OCI-LY7 (cell line): ENCODE data around the gene PSMC1. TPM values are rescaled to one million over a fixed set of nuclear protein-coding genes. Genes with fewer than 3 reads are reported as not detected.
"Not testable (repeated sequence)": the region's sequence is repeated elsewhere in the genome, so short reads cannot be mapped to it uniquely, and the experiment has no call there.

Source experiments
- BruUV-seq: library from RNA; stranded (reverse); fragments of 400-500 nt; replicated peaks from 2 replicates; lab custom pipeline; 2021; lab: Mats Ljungman, UMichigan
- CTCF ChIA-PET: fragments of 300-600 bp; sonication (Branson Sonifier 250); formaldehyde crosslinking; loops from one replicate; lab custom pipeline; 2022; ENCODE audit warnings: antibody characterized with exemption; ENCODE audit not compliant: unreplicated experiment; lab: Charles Lee
- POLR2A ChIA-PET: fragments of 300-600 bp; sonication (Branson Sonifier 250); formaldehyde crosslinking; loops from one replicate; lab custom pipeline; 2022; ENCODE audit warnings: antibody characterized with exemption; lab: Charles Lee
- DNase-seq: peaks from one replicate; pipeline ENCODE4 v3.0.0-alpha.2; 2015; ENCODE audit warnings: low spot score
- H2AFZ ChIP-seq: fragments of 200-600 bp; sonication (generic), shearing (Covaris generic); 2 replicates; pipeline ENCODE4 v1.6.1; 2014; ENCODE audit warnings: mild to moderate bottlenecking, antibody characterized with exemption, low read length, moderate library complexity
- H3K27ac ChIP-seq: fragments of 200-600 bp; sonication (generic); 2 replicates; pipeline ENCODE4 v1.5.1; 2014; ENCODE audit warnings: mixed run types, low read depth, mild to moderate bottlenecking, moderate library complexity, low read length, inconsistent platforms; ENCODE audit not compliant: poor library complexity, severe bottlenecking
- H3K36me3 ChIP-seq: fragments of 200-600 bp; sonication (generic); 2 replicates; pipeline ENCODE4 v1.6.1; 2014; ENCODE audit warnings: mild to moderate bottlenecking, antibody characterized with exemption, low read length, moderate library complexity, mixed read lengths; ENCODE audit not compliant: insufficient read depth
- H3K4me1 ChIP-seq: fragments of 200-600 bp; sonication (generic); 2 replicates; pipeline ENCODE4 v1.5.1; 2014; ENCODE audit warnings: mild to moderate bottlenecking, low read length; ENCODE audit not compliant: insufficient read depth, poor library complexity, severe bottlenecking
- H3K4me2 ChIP-seq: fragments of 200-600 bp; sonication (generic); 2 replicates; pipeline ENCODE4 v1.6.1; 2014; ENCODE audit warnings: mild to moderate bottlenecking, low read length
- H3K4me3 ChIP-seq: fragments of 200-600 bp; sonication (generic); 2 replicates; pipeline ENCODE4 v1.5.1; 2014; ENCODE audit warnings: mild to moderate bottlenecking, low read depth, low read length; ENCODE audit not compliant: poor library complexity, severe bottlenecking
- H3K79me2 ChIP-seq: fragments of 200-600 bp; sonication (generic); 2 replicates; pipeline ENCODE4 v1.6.1; 2016; ENCODE audit warnings: low read depth, mild to moderate bottlenecking, low read length, moderate library complexity, mixed read lengths; ENCODE audit not compliant: insufficient read depth
- H3K9me2 ChIP-seq: fragments of 200-600 bp; sonication (generic); 2 replicates; pipeline ENCODE4 v1.6.1; 2016; ENCODE audit warnings: mild to moderate bottlenecking, low read length, mixed read lengths; ENCODE audit not compliant: insufficient read depth
- H3K9me3 ChIP-seq: fragments of 200-600 bp; sonication (generic); 2 replicates; pipeline ENCODE4 v1.6.1; 2014; ENCODE audit warnings: mild to moderate bottlenecking, mixed run types, low read length, mixed read lengths
- H4K20me1 ChIP-seq: fragments of 200-600 bp; sonication (generic); 2 replicates; pipeline ENCODE4 v1.6.1; 2014; ENCODE audit warnings: mild to moderate bottlenecking, antibody characterized with exemption, low read length, moderate library complexity, mixed read lengths; ENCODE audit not compliant: insufficient read depth
- EZH2phosphoT487 ChIP-seq: fragments of 200-600 bp; sonication (generic); IDR thresholded peaks from 2 replicates; pipeline ENCODE4 v1.6.1; 2018; ENCODE audit warnings: low read depth, borderline replicate concordance, mild to moderate bottlenecking, mixed run types, antibody characterized with exemption, low read length, moderate library complexity, mixed read lengths
- intact Hi-C: fragments of 100-400 bp; cut with micrococcal nuclease; formaldehyde crosslinking; loops from one replicate; pipeline ENCODE4 v1.10.0; 2022; ENCODE audit not compliant: unreplicated experiment
- total RNA-seq, 2 experiments: library from RNA; depleted of rRNA in 1 of 2; stranded (reverse); fragments of >200 nt in 1 of 2; shearing (Covaris generic) in 1 of 2; gene quantifications; 2 replicates each; pipeline ENCODE4 v1.2.3, GENCODE V29; 2014 to 2022
- TF ChIP-seq, protein P1 (sequence below): fragments of 200-600 bp; sonication (generic); conservative IDR thresholded peaks from 2 replicates; pipeline ENCODE4 v1.5.1; 2014; ENCODE audit warnings: mild to moderate bottlenecking, antibody characterized with exemption, low read length, moderate library complexity, mixed read lengths

PSMC1 gene
- total RNA-seq, 2 experiments from 2014 or later = 92.7 to 100 TPM

DNA sequence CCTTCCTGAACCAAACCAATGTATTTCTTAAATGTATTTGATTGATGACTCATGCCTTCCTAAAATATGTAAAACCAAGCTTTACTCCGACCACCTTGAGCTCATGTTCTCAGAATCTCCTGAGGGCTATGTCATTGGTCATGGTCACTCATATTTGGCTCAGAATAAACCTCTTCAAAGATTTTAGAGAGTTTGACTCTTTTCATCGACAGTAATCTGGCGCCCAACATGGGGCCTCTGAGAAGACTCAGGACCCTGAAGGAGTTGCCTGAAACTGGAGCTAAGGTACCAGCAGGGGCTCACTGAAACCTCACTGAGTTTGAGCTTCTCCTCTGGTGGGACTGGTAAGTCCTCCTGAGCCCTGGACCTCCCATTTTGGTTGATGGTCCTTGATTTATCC lies 17.2 kb upstream of the PSMC1 start:
- H3K9me3 ChIP-seq = peaks cover 28% of the 10 kb centered on the region
- POLR2A ChIA-PET = interaction anchor here (0.9 kb wide), 1 partner anchor 15 kb away, joined by 5 read pairs; no protein-coding TSS in a partner anchor
- DNase-seq = peak; percentile 39
- no TSS peak for BruUV-seq
- H3K4me1 ChIP-seq = peaks cover 4% of the 10 kb centered on the region
- H3K9me2 ChIP-seq = no peaks in the 10 kb centered on the region
- H3K36me3 ChIP-seq = no peaks in the 10 kb centered on the region
- no peak overlapping the region for H3K4me3 ChIP-seq
- H3K79me2 ChIP-seq = no peaks in the 10 kb centered on the region
- no peak overlapping the region for H3K27ac ChIP-seq
- H4K20me1 ChIP-seq = no peaks in the 10 kb centered on the region
- no peak overlapping the region for H2AFZ ChIP-seq
- CTCF ChIA-PET = no interaction called here
- TF ChIP-seq EZH2phosphoT487 = no peak
- TF ChIP-seq, protein P1, sequence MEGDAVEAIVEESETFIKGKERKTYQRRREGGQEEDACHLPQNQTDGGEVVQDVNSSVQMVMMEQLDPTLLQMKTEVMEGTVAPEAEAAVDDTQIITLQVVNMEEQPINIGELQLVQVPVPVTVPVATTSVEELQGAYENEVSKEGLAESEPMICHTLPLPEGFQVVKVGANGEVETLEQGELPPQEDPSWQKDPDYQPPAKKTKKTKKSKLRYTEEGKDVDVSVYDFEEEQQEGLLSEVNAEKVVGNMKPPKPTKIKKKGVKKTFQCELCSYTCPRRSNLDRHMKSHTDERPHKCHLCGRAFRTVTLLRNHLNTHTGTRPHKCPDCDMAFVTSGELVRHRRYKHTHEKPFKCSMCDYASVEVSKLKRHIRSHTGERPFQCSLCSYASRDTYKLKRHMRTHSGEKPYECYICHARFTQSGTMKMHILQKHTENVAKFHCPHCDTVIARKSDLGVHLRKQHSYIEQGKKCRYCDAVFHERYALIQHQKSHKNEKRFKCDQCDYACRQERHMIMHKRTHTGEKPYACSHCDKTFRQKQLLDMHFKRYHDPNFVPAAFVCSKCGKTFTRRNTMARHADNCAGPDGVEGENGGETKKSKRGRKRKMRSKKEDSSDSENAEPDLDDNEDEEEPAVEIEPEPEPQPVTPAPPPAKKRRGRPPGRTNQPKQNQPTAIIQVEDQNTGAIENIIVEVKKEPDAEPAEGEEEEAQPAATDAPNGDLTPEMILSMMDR = no peak
- intact Hi-C loops = loop anchor here (5.0 kb wide), 1 partner anchor 1212 kb away; no protein-coding TSS in a partner anchor
- no peak overlapping the region for H3K4me2 ChIP-seq

DNA sequence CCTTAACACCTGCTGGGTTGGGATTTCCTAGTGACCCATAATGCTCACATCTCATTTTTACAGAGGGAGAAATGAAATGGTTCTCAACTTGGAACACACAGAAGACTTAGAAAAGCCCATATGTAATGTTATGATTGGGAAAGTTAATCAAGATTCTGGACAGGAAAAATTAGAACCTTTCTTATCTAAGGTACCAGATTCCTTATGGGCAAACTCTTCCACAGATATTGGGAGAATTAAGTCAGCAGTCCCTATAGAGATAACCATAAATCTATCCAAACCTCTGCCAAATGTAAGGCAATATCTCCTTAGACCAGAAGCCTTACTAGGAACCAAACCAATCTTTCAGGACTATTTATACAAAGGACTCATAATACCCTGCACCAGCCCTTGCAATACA lies 13.9 kb upstream of the PSMC1 start:
- no peaks in the 10 kb centered on the region for H3K79me2 ChIP-seq
- no TSS peak for BruUV-seq
- intact Hi-C loops = no loop called here
- H4K20me1 ChIP-seq = no peaks in the 10 kb centered on the region
- peaks cover 28% of the 10 kb centered on the region for H3K9me3 ChIP-seq
- H3K4me3 ChIP-seq = no peak overlapping the region
- H2AFZ ChIP-seq = no peak overlapping the region
- DNase-seq = no peak
- H3K9me2 ChIP-seq = no peaks in the 10 kb centered on the region
- ChIA-PET POLR2A (interaction anchor here (0.6 kb wide), 1 partner anchor 607 kb away, joined by 4 read pairs; no protein-coding TSS in a partner anchor), CTCF (no interaction called here)
- no peaks in the 10 kb centered on the region for H3K36me3 ChIP-seq
- H3K4me2 ChIP-seq = no peak overlapping the region
- no peaks in the 10 kb centered on the region for H3K4me1 ChIP-seq
- TF ChIP-seq, protein P1 = no peak
- TF ChIP-seq EZH2phosphoT487 = no peak
- no peak overlapping the region for H3K27ac ChIP-seq

DNA sequence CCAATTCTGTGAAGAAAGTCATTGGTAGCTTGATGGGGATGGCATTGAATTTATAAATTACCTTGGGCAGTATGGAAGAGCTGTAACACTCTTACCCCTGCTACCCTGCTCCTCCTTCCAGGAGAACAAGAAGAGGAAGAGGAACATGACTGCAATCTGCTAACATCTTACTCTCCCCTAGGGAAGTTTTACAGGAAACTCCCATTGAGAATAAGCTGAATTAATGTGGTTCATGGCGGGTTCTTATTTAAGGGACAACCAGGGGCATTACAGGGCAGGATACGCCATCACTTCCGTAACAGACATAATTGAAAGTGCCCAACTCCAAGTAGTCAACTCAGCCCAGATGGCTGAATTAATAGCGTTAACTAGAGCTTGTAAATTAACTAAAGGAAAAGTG lies 9.4 kb upstream of the PSMC1 start:
- BruUV-seq = no TSS peak
- DNase-seq = no peak
- Histone ChIP-seq H3K4me1 (no peaks in the 10 kb centered on the region), H3K9me3 (no peaks in the 10 kb centered on the region), H3K4me2 (no peak overlapping the region), H3K4me3 (no peak overlapping the region), H3K27ac (no peak overlapping the region), H3K9me2 (no peaks in the 10 kb centered on the region), H3K79me2 (no peaks in the 10 kb centered on the region), H3K36me3 (no peaks in the 10 kb centered on the region), H4K20me1 (no peaks in the 10 kb centered on the region), H2AFZ (no peak overlapping the region)
- ChIA-PET CTCF (no interaction called here), POLR2A (no interaction called here)
- intact Hi-C loops = no loop called here
- TF ChIP-seq, protein P1 = no peak
- no peak for TF ChIP-seq EZH2phosphoT487

DNA sequence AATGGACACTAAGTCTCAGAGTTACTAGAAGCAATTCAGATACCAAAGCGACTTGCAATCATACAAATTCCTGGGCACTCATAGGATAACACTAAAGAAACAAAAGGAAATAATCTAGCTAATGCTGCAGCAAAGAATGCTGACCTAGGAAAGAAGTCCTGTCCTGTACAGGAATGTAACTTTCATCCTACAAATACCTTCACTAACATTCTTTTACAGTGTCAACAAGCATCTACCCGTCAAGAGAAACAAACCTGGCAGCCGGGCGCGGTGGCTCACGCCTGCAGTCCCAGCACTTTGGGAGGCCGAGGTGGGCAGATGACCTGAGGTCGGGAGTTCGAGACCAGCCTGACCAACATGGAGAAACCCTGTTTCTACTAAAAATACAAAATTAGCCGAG lies 8.9 kb upstream of the PSMC1 start:
- H3K79me2 ChIP-seq, CTCF ChIA-PET, H3K27ac ChIP-seq, H3K4me2 ChIP-seq, H3K4me3 ChIP-seq, DNase-seq, H2AFZ ChIP-seq, H3K9me2 ChIP-seq, intact Hi-C loops, H3K4me1 ChIP-seq, H4K20me1 ChIP-seq, H3K9me3 ChIP-seq, POLR2A ChIA-PET, BruUV-seq, H3K36me3 ChIP-seq: not testable (repeated sequence)
